ENCODE measurements around the gene PROB1.
"Not testable (repeated sequence)": the region's sequence is repeated elsewhere in the genome, so short reads cannot be mapped to it uniquely, and the experiment has no call there.

The PROB1 gene

DNA sequence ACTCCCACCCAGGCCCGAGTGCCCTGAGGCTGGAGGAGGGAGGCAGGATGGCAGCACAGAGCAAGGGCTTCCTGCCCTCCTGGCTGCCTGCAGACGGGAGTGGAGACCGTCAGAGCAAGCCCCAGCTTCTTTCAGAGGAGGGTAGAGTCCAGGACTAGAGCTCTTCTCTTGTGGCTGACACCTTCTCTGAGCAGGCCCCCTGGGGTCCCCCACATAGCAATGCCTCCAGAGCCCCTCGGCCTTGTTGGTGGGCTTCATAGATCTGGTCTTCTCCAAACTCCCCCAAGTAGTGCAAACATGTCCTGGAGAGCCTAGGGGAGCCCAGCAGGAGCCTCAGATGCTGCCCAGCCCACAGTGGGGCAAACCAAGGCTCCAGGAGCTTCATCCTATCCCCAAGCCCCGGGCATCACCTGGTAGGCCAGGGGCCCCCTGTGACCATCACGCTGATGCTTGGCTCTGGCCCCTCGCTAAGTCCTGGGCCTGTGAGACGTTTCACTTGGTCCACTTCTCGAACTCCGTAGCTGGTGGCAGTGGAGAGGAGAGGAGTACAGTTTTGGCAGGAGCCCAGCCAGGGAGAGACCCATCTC, 7.2 kb downstream of the PROB1 start:
- Histone ChIP-seq H3K4me2 (ENCODE audit: low read depth, low read length, poor library complexity, severe bottlenecking) (peak overlapping the region; percentile 88), H3K9ac (ENCODE audit: low read length) (peak overlapping the region; percentile 77), H3K4me3 (ENCODE audit: insufficient read depth, low read length, poor library complexity, severe bottlenecking) (peak overlapping the region; percentile 60), H3K79me2 (ENCODE audit: insufficient read depth, low read length) (peaks cover 15% of the 10 kb centered on the region), H3K36me3 (ENCODE audit: low read length) (no peaks in the 10 kb centered on the region), H3K9me3 (ENCODE audit: insufficient read depth, low read length) (no peaks in the 10 kb centered on the region), H2AFZ (ENCODE audit: low read depth, low read length, severe bottlenecking) (no peak overlapping the region), H3K27me3 (ENCODE audit: low read length) (no peaks in the 10 kb centered on the region), H3K9me2 (replicated peaks; ENCODE audit: insufficient read depth, low read length) (no peaks in the 10 kb centered on the region), H3F3A (ENCODE audit: insufficient read depth) (peaks cover 54% of the 10 kb centered on the region), H4K20me1 (ENCODE audit: low read depth, low read length) (no peaks in the 10 kb centered on the region), H3K27ac (ENCODE audit: low read depth, low read length) (peak overlapping the region; percentile 93)
- TF ChIP-seq CTCF (IDR thresholded peaks at IDR 0.05; ENCODE audit: insufficient read depth, low read length, poor library complexity, severe bottlenecking) = no peak
- TF ChIP-seq EZH2phosphoT487 (conservative IDR thresholded peaks at IDR 0.05; ENCODE audit: low read length) = no peak

DNA sequence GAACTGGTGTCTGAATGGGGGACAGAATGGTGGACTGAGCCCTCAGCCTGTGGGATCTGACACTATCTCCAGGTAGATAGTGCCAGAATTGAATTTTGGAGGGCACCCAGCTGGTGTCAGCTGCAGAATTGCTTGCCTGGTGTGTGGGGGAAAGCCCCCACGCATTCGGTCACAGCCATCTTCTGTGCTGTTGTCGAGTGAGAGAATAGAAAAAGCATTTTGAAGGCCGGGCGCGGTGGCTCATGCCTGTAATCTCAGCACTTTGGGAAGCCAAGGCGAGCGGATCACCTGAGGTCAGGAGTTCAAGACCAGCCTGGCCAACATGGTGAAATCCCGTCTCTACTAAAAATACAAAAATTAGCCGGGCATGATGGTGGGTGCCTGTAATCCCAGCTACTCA, 7.9 kb downstream of the PROB1 start:
- not testable (repeated sequence) for H4K20me1 ChIP-seq (ENCODE audit: low read depth, low read length); H3K9me3 ChIP-seq (ENCODE audit: insufficient read depth, low read length); H3K4me3 ChIP-seq (ENCODE audit: insufficient read depth, low read length, poor library complexity, severe bottlenecking); H3K27me3 ChIP-seq (ENCODE audit: low read length); H3K9ac ChIP-seq (ENCODE audit: low read length); H2AFZ ChIP-seq (ENCODE audit: low read depth, low read length, severe bottlenecking); H3K4me2 ChIP-seq (ENCODE audit: low read depth, low read length, poor library complexity, severe bottlenecking); H3K36me3 ChIP-seq (ENCODE audit: low read length); H3K9me2 ChIP-seq (replicated peaks; ENCODE audit: insufficient read depth, low read length)
- H3K27ac ChIP-seq (ENCODE audit: low read depth, low read length) = peak overlapping the region; percentile 93; the same call in 1 of the 2 replicates
- peaks cover 15% of the 10 kb centered on the region for H3K79me2 ChIP-seq (ENCODE audit: insufficient read depth, low read length)
- H3F3A ChIP-seq (ENCODE audit: insufficient read depth) = peaks cover 54% of the 10 kb centered on the region

- Histone ChIP-seq H2AFZ (ENCODE audit: low read depth, low read length, severe bottlenecking) (no peak overlapping the region), H3K4me2 (ENCODE audit: low read depth, low read length, poor library complexity, severe bottlenecking) (no peak overlapping the region), H3K79me2 (ENCODE audit: insufficient read depth, low read length) (peaks cover 12% of the 10 kb centered on the region), H3K9ac (ENCODE audit: low read length) (no peak overlapping the region), H3K27me3 (ENCODE audit: low read length) (no peaks in the 10 kb centered on the region), H3K9me3 (ENCODE audit: insufficient read depth, low read length) (no peaks in the 10 kb centered on the region), H3K36me3 (ENCODE audit: low read length) (no peaks in the 10 kb centered on the region), H3F3A (ENCODE audit: insufficient read depth) (peaks cover 54% of the 10 kb centered on the region), H4K20me1 (ENCODE audit: low read depth, low read length) (no peaks in the 10 kb centered on the region), H3K9me2 (replicated peaks; ENCODE audit: insufficient read depth, low read length) (no peaks in the 10 kb centered on the region), H3K27ac (ENCODE audit: low read depth, low read length) (peak overlapping the region; percentile 50), H3K4me3 (ENCODE audit: insufficient read depth, low read length, poor library complexity, severe bottlenecking) (no peak overlapping the region)
- no peak for TF ChIP-seq EZH2phosphoT487 (conservative IDR thresholded peaks at IDR 0.05; ENCODE audit: low read length)
- no peak for TF ChIP-seq CTCF (IDR thresholded peaks at IDR 0.05; ENCODE audit: insufficient read depth, low read length, poor library complexity, severe bottlenecking)
Measured at GRCh38 chr5:139386050-139386438, 8.9 kb downstream of the PROB1 start.

Measured in SU-DHL-6 (cell line).